Peyer's patch (tissue), 4 donors: ENCODE data around the gene ST6GALNAC1. TPM values are rescaled to one million over a fixed set of nuclear protein-coding genes. Genes with fewer than 3 reads are reported as not detected.

Source experiments
- DNase-seq, 3 donors: peaks; one replicate each; pipeline ENCODE4 v3.0.0-alpha.2; 2017 to 2019
- H3K27ac ChIP-seq, 4 donors: fragments of 200-600 bp; sonication (generic); one replicate each; pipeline ENCODE4 v1.5.1; 2016 to 2019
- H3K27me3 ChIP-seq, 2 donors: fragments of 200-600 bp; sonication (generic); one replicate each; pipeline ENCODE4 v1.5.1; 2019
- H3K36me3 ChIP-seq, 3 donors: fragments of 200-600 bp; sonication (generic); one replicate each; pipeline ENCODE4 v1.5.1; 2016 to 2019
- H3K4me1 ChIP-seq, 4 donors: fragments of 200-600 bp; sonication (generic); one replicate each; pipeline ENCODE4 v1.5.1; 2016 to 2019
- H3K4me3 ChIP-seq, 4 donors: fragments of 200-600 bp; sonication (generic); 1 replicate in 3 of 4; 2 replicates in 1 of 4; pipeline ENCODE4 v1.5.1; 2016 to 2019; ENCODE audit warnings: mild to moderate bottlenecking in 1 of 4
- H3K9me3 ChIP-seq, 4 donors: fragments of 200-600 bp; sonication (generic); one replicate each; pipeline ENCODE4 v1.5.1; 2016 to 2019; ENCODE audit warnings: mild to moderate bottlenecking in 1 of 4
- POLR2A ChIP-seq, 2 donors: fragments of 450-650 bp; IDR thresholded peaks; one replicate each; pipeline ENCODE4 v1.5.1; 2017; ENCODE audit warnings: antibody characterized with exemption in 2 of 2, mild to moderate bottlenecking in 2 of 2, moderate library complexity in 2 of 2
- total RNA-seq, 4 donors: library from RNA; depleted of rRNA; stranded (reverse); fragments of >200 nt; gene quantifications; one replicate each; pipeline ENCODE4 v1.1.0, GENCODE V29; 2016
- TF ChIP-seq, protein P1 (sequence below), 6 experiments: fragments of 450-650 bp in 4 of 6; fragments of 200-600 bp in 2 of 6; sonication (generic) in 1 of 6; IDR thresholded peaks; one replicate each; pipeline ENCODE4 v1.5.1; 2017 to 2019; ENCODE audit warnings: antibody characterized with exemption in 6 of 6, mild to moderate bottlenecking in 3 of 6, moderate library complexity in 1 of 6

Gene ST6GALNAC1
- total RNA-seq, 4 donors from 2014 or later = 91.6 to 135 (median 102) TPM

DNA sequence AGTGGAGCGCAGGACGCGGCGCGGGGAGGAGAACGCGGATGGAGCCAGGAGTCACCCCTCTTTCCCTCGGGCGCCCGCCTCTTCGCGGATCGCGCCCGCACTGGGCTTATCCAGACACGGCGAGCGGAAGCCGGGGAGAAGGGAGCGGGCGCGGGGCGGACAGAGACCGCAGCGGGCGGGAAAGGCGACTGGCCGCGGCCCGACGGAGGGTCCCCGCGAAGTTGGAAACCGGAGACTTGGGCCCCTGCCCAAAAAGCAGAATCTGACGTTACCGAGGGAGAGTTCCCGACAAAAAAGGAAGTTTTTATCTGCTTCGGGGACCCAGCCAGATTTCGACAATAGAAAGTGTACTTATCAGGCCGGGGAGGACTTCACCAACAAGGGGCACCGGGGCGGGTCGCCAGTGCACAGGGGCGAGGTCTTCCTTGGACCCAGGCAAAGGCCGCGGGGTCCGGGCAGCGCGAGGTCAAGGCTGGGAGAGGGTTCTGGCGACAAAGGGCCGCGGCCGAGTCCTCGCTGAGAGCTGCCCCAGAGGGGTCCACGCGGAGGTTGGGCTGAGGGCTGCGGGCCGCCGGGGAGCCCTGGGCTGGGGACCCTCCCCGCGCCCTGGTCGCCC lies 58.4 kb downstream of the ST6GALNAC1 start:
- no peaks in the 10 kb centered on the region for H3K27me3 ChIP-seq
- peaks cover 0 to 19% (median 7%) of the 10 kb centered on the region in 4 donors for H3K4me1 ChIP-seq
- no peaks in the 10 kb centered on the region for H3K9me3 ChIP-seq
- H3K4me3 ChIP-seq = peak overlapping the region; percentile 29 to 62 (median 54)
- H3K36me3 ChIP-seq = no peaks in the 10 kb centered on the region
- DNase-seq = peak in 1 of 3 donors; percentile 63
- TF ChIP-seq, protein P1, sequence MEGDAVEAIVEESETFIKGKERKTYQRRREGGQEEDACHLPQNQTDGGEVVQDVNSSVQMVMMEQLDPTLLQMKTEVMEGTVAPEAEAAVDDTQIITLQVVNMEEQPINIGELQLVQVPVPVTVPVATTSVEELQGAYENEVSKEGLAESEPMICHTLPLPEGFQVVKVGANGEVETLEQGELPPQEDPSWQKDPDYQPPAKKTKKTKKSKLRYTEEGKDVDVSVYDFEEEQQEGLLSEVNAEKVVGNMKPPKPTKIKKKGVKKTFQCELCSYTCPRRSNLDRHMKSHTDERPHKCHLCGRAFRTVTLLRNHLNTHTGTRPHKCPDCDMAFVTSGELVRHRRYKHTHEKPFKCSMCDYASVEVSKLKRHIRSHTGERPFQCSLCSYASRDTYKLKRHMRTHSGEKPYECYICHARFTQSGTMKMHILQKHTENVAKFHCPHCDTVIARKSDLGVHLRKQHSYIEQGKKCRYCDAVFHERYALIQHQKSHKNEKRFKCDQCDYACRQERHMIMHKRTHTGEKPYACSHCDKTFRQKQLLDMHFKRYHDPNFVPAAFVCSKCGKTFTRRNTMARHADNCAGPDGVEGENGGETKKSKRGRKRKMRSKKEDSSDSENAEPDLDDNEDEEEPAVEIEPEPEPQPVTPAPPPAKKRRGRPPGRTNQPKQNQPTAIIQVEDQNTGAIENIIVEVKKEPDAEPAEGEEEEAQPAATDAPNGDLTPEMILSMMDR (IDR thresholded peaks at IDR 0.05) = no peak
- TF ChIP-seq POLR2A (IDR thresholded peaks at IDR 0.05) = no peak
- H3K27ac ChIP-seq = peak overlapping the region in 3 of 4 donors; percentile 5 to 42 (median 34)

DNA sequence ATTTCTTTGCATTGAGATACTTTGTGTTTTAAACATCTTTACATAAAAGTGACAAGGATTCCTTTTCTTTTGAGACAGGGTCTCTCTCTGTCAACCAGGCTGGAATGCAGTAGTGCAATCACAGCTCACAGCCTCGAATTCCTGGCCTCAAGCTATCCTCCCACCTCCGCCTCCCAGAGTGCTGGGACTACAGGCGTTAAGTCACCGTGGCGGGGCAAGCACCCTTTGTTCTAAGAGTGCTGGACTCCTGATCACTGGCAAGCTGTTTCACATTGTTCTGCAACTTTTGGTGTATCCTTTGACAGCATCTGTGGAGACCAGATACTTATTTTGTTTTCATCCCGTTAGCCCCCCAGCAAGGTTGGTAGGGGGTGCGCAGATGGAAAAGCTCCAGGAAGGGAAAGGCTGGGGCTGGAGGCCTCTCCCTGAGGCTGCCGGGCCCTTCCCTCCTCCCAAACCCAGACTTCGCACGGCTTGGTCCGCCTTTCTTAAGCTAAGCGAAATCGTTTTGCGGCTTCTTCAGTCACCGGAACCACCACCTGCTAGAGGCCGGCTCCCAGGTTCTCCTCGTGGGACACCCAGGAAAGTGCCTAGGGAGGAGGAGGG lies 59.0 kb downstream of the ST6GALNAC1 start:
- H3K27ac ChIP-seq = peak overlapping the region in 1 of 4 donors; percentile 42
- peaks cover 0 to 19% (median 7%) of the 10 kb centered on the region in 4 donors for H3K4me1 ChIP-seq
- DNase-seq = no peak
- no peaks in the 10 kb centered on the region for H3K9me3 ChIP-seq
- no peaks in the 10 kb centered on the region for H3K36me3 ChIP-seq
- H3K27me3 ChIP-seq = no peaks in the 10 kb centered on the region
- peak overlapping the region; percentile 29 to 62 (median 54) for H3K4me3 ChIP-seq
- TF ChIP-seq POLR2A (IDR thresholded peaks at IDR 0.05) = no peak
- TF ChIP-seq, protein P1 (IDR thresholded peaks at IDR 0.05) = no peak

DNA sequence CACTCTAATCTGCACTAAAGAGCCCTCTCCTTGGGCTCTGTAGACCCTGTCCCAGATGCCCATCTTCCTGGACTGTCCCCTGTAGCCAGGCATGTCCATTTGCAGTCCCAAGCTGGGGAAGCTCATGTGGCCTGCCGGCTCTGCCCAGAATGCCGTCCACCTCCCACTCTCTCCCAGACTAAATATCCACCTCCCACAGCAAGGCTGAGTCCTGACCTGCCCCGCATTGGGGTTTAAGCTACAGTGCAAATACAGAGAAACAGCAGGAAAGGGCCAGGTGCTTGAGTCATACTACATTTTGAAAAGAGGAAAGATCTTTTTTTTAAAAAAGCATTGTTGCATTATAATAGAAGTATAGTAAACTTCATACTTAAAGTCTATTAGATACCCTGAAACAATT lies 60.9 kb downstream of the ST6GALNAC1 start:
- H3K4me1 ChIP-seq = peaks cover 0 to 19% (median 7%) of the 10 kb centered on the region in 4 donors
- no peak overlapping the region for H3K4me3 ChIP-seq
- H3K27me3 ChIP-seq = no peaks in the 10 kb centered on the region
- no peak overlapping the region for H3K27ac ChIP-seq
- no peak for TF ChIP-seq POLR2A (IDR thresholded peaks at IDR 0.05)
- TF ChIP-seq, protein P1 (IDR thresholded peaks at IDR 0.05) = no peak
- no peaks in the 10 kb centered on the region for H3K9me3 ChIP-seq
- DNase-seq = no peak
- H3K36me3 ChIP-seq = no peaks in the 10 kb centered on the region

DNA sequence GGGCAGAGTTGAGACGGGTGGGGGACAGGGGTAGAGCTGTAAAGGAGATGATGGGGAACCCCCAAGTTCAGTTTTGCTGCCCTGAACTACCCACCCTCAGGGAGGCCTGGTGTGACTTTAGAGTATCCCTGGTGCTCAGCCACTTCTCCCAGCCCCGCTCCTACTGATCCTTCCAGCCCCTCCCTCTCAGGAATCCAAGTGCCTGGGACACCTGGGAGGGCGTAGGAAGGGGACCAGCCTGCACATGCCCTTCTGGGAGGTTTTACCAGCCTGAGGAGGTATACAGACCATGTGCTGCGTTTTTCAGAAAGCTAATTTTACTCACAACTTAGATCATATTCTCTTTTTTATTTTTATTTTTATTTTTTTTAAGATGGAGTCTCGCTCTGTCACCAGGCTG lies 62.0 kb downstream of the ST6GALNAC1 start:
- no peak for TF ChIP-seq POLR2A (IDR thresholded peaks at IDR 0.05)
- TF ChIP-seq, protein P1 (IDR thresholded peaks at IDR 0.05) = no peak
- Histone ChIP-seq H3K36me3 (no peaks in the 10 kb centered on the region), H3K4me1 (peaks cover 0 to 15% (median 7%) of the 10 kb centered on the region in 4 donors), H3K27ac (no peak overlapping the region), H3K27me3 (no peaks in the 10 kb centered on the region), H3K9me3 (no peaks in the 10 kb centered on the region), H3K4me3 (no peak overlapping the region)
- DNase-seq = no peak

DNA sequence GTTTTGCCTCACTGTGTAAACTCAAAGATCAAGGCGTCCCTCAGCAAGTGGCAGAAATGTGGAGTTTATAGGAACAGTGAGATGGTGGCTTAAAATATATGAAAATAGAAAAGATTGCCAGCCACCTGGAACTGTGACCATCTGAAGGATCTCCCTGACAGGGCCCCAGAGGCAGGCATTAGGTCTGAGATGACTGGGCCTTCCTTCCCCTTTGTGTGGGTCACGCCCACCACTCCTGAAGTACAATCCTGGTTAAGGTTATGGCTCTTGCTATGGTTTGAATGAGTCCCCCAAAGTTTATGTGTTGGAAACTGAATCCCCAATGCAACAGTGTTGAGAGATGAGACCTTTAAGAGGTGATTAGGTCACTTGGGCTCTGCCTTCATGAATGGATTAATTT lies 64.3 kb downstream of the ST6GALNAC1 start:
- Histone ChIP-seq H3K27me3 (no peaks in the 10 kb centered on the region), H3K9me3 (no peaks in the 10 kb centered on the region), H3K4me1 (no peaks in the 10 kb centered on the region), H3K4me3 (no peak overlapping the region), H3K27ac (no peak overlapping the region), H3K36me3 (no peaks in the 10 kb centered on the region)
- TF ChIP-seq, protein P1 (IDR thresholded peaks at IDR 0.05) = no peak
- TF ChIP-seq POLR2A (IDR thresholded peaks at IDR 0.05) = no peak
- DNase-seq = no peak
